T-helper 1 cell treated with Interleukin-12 subunit alpha and Interleukin-12 subunit beta and Interleukin-4 antibody, amounts not matched to agents 30 μg/mL and 1 μg/mL, for 36 hours (primary cell): ENCODE measurements around the gene CLP1.

ENCODE experiments used
- H3K27ac Mint-ChIP-seq: one replicate; pipeline ENCODE4 v1.8.0; 2021; ENCODE audit warnings: mild to moderate bottlenecking, mixed read lengths
- H3K27me3 Mint-ChIP-seq: one replicate; pipeline ENCODE4 v1.8.0; 2021; ENCODE audit warnings: low read depth, mixed read lengths
- H3K36me3 Mint-ChIP-seq: one replicate; pipeline ENCODE4 v1.8.0; 2021; ENCODE audit warnings: low read depth, mixed read lengths
- H3K4me1 Mint-ChIP-seq: one replicate; pipeline ENCODE4 v1.8.0; 2021; ENCODE audit warnings: low read depth, mixed read lengths
- H3K4me3 Mint-ChIP-seq: one replicate; pipeline ENCODE4 v1.8.0; 2021; ENCODE audit warnings: mild to moderate bottlenecking, moderate library complexity, mixed read lengths
- H3K9me3 Mint-ChIP-seq: one replicate; pipeline ENCODE4 v1.8.0; 2021; ENCODE audit warnings: mixed read lengths

CLP1 gene

DNA sequence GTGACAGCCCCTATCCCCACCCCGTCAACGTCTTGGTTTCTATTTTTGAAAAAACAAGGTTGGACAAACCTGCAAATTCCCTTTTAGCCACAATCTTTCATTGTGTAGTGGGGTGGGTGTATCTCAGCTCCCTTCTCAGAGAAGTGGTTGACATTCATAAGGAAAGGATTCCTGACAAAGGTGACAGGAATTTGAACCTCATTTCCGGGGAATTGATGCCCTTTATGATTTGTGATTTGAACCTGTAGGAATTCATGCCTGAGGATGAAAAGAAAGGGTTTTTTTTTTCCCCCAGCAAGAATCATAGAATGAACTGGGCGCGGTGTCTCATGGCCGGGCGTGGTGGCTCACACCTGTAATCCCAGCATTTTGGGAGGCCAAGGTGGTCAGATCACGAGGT lies 22.3 kb upstream of the CLP1 start:
- Mint-ChIP-seq H3K4me1 (peaks cover 10% of the 10 kb centered on the region), H3K27ac (no peak overlapping the region)

DNA sequence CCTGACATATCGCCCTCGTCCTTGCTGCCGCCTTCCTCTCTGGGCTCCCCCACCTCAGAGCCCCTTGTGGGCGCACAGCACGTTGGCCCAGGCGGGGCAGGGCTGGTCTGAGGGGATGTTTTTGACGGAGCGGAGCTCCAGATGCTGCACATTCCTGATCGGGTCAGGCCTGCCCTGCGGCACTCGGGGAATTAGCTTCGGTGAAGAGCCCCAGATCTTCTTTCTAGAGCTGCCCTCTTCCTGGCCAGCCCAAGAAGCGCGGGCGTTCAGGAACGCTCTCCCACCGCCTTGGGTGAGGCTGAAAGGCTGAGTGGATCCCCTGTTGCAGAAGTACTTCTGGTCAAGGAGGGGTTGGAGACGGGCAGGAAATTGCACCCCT lies 19.9 kb upstream of the CLP1 start:
- Mint-ChIP-seq H3K27me3 (peaks cover 20% of the 10 kb centered on the region), H3K4me1 (peaks cover 10% of the 10 kb centered on the region), H3K4me3 (peak overlapping the region; percentile 96), H3K27ac (no peak overlapping the region), H3K9me3 (no peaks in the 10 kb centered on the region), H3K36me3 (no peaks in the 10 kb centered on the region)

More for the DNA sequence above, 22.3 kb upstream of the CLP1 start:
- Mint-ChIP-seq H3K4me3 (no peak overlapping the region), H3K9me3 (no peaks in the 10 kb centered on the region), H3K27me3 (peaks cover 29% of the 10 kb centered on the region), H3K36me3 (no peaks in the 10 kb centered on the region)

DNA sequence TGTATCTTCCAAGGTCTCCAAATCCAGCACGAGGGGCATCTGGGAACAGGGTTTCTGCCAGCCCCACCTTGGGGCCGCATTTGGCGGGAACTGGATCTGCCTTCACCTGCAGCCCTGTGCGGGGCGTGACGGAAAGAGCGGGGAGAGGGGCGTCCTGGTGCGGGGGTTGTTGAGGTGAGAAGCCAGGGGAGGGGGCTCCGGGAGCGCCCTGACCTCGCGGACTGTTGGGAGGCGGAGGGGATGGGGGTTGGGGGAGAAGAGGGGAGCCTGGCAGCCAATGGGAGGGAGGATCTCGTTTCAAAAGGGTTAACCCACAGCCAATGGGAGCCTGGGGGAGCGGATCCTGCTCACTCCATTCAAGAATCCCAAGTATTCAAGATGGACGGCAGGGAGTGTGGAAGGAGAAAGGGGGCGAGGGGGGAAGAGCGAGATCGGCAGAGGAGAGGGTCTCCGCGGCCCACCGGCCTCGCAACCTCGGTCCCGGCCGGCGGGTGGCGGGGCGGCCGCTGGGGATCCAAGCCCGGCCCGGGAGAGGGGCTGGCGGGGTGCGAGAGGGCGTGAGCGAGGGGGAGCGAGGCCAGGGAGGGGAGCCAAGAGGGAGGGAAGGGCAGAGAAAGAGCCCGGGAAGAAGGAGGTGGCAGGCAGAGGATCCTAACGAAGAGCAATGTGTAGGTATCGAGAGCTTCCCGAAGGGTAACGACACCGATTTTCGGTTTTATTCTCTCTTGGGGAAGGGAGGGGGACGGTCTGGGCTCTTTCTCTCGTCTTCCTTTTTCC lies 19.4 kb upstream of the CLP1 start:
- Mint-ChIP-seq H3K27ac (peak overlapping the region; percentile 36), H3K4me1 (peaks cover 10% of the 10 kb centered on the region), H3K4me3 (peak overlapping the region; percentile 96), H3K36me3 (no peaks in the 10 kb centered on the region), H3K27me3 (peaks cover 20% of the 10 kb centered on the region), H3K9me3 (no peaks in the 10 kb centered on the region)

DNA sequence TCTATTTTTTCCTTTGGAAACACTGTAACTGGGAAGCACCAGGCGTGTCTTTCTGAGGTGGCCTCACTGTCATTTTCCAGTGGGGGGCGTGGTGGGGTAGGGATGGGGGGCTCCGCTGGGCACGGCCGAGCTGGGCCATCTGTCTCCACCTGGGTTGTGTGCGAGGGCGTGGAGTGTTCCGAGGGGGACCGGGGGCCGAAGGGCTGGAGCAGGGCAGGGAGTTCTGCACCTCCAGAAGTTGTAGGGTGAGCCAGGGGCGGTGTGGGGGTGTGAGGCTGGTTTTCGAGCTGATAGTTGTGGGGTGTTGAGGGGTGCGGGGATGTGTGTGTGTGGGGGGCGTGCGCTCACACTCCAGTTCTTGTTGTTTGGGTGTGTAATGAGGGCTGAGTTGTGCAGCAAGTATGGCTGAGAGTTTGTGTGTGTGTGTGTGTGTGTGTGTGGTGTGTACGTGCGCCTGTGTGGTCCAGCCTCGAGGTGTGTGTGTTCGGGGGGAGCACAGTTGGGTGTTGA lies 18.7 kb upstream of the CLP1 start:
- peak overlapping the region; percentile 96 for H3K4me3 Mint-ChIP-seq
- H3K36me3 Mint-ChIP-seq: no peaks in the 10 kb centered on the region
- H3K27me3 Mint-ChIP-seq: peaks cover 25% of the 10 kb centered on the region
- H3K27ac Mint-ChIP-seq: peak overlapping the region; percentile 57
- H3K4me1 Mint-ChIP-seq: peaks cover 10% of the 10 kb centered on the region
- H3K9me3 Mint-ChIP-seq: no peaks in the 10 kb centered on the region

DNA sequence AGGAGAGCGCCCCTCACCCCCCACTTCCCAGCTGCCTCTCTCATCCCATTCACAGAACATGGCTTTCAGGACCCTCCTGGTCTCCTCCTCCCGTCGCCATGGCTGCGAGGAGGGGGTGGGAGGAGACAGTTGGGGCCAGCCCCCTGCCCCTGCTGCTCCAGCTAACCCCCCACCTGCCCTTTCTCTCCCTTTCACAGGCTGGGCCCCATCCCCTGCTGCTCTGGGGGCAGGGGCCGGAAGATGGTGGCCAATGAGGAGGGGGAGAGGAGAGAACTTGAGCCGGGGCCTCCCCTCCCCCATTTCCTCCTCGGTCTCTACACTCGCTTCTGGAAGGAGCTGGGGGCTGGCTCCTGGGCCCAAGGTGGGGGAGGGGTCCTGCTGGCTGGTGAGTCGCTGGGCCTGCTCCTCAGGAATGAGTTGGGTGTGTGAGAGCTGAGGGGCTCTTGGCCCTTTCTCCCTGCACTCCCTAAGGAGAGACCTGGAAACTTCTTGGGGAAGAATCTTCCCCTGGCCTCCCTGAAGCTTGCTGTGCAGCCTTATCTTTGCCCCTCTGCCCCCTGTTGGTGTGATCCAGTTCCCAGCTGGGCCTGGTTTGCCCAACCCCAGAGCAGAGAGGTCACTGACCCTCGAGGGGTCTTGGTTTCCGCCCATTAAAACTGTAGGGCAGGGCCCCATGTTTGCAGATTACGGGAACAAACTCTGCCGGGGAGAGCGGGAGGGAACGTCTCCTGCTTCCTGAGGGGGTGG lies 18.1 kb upstream of the CLP1 start:
- Mint-ChIP-seq H3K27me3 (peaks cover 19% of the 10 kb centered on the region), H3K36me3 (no peaks in the 10 kb centered on the region), H3K4me3 (peak overlapping the region; percentile 96), H3K9me3 (no peaks in the 10 kb centered on the region), H3K4me1 (peaks cover 10% of the 10 kb centered on the region), H3K27ac (no peak overlapping the region)

DNA sequence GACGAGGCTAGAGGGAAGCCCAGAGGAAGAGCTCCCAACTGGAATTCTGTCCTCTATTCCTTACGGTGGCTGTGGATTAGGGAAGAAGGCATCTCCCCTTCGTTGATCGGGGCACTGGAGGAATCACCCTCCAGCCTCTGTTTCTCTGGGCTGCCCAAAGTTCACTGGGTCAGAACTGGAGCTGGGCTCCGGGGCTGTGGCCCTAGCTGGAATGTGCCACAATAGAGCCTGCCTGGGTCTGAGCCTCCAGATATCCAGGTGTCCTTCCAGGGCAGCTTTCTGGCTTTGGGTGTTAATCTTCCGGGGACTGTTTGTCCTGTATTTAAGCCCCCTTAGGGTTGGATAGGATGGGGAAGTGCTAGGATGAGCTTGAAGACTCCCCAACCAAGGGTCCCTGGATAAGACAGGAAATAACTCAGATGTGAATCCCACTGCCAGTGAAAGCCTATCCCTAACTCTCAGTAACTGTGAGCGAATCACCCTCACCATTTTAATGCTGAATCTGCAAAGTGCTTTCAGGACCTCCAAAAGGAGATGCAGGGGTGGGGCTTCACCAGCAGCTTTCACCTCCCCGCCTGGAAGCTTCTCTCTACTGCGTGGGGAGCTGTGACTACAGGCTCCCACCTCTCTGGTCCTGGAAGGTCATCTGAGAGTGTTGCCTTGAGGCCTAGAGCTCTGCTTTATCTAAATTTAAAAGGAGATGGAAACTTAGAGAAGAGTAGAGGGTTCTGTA lies 17.3 kb upstream of the CLP1 start:
- H3K4me3 Mint-ChIP-seq: peak overlapping the region; percentile 96
- H3K4me1 Mint-ChIP-seq: peaks cover 13% of the 10 kb centered on the region
- no peaks in the 10 kb centered on the region for H3K9me3 Mint-ChIP-seq
- no peaks in the 10 kb centered on the region for H3K36me3 Mint-ChIP-seq
- peaks cover 14% of the 10 kb centered on the region for H3K27me3 Mint-ChIP-seq
- H3K27ac Mint-ChIP-seq: no peak overlapping the region

DNA sequence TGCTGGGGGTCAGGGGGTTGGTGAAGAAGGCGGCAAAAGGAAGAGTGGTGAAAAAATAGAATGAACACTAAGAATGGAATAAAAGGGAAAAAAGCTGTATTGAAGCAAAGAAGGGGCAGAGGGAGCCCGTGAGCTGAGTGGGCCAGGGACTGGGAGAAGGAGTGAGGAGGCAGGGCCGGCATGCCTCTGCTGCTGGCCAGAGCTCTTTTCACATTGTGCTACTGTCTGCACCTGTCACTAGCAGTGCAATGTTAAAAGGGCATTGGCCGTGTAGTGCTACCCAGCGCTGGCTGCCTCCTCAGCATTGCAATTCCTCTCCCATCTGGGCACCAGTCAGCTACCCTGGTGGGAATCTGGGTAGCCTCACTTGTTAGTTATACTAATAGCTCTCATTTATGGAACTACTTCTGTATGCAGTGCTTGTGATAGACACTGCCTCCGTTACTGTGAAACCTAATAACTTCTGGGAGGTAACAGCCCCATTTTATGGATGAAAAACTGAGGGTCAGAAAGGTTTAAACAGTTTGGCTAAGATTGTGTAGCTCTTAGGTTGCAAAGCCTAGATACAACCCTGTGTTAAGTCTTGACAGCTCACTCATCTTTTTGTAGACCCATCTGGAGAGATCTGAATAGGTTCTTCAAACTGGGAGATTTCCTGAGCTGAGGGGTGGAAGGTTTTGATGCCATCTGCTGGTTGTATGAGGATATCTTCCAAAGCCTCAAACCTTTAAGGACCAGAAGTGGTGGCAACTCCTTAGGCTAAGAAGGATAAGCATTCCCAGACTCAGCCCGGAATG lies 16.4 kb upstream of the CLP1 start:
- Mint-ChIP-seq H3K36me3 (no peaks in the 10 kb centered on the region), H3K4me1 (peaks cover 17% of the 10 kb centered on the region), H3K9me3 (no peaks in the 10 kb centered on the region), H3K27ac (no peak overlapping the region), H3K27me3 (peaks cover 23% of the 10 kb centered on the region), H3K4me3 (no peak overlapping the region)

DNA sequence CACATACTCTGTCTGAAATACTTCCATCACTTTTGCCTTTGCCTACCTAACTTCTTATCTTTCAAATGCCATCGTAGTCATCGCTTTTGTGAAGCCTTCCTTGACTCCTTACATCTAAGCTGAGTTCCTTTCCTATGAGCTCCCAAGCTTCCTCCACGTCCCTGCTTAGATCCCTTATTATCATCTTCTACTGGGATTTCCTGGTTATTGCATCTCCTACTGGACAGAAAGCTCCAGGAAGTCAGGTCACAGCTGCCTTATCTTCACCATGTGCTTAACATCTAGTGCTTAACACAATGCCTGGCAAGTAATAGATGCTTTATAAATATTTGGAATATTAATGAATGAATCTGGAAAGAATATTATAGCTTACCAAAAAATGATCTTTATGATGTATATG lies 13.8 kb upstream of the CLP1 start:
- Mint-ChIP-seq H3K36me3 (peaks cover 5% of the 10 kb centered on the region), H3K9me3 (no peaks in the 10 kb centered on the region), H3K27ac (no peak overlapping the region), H3K4me3 (no peak overlapping the region), H3K27me3 (peaks cover 42% of the 10 kb centered on the region), H3K4me1 (peaks cover 30% of the 10 kb centered on the region)

DNA sequence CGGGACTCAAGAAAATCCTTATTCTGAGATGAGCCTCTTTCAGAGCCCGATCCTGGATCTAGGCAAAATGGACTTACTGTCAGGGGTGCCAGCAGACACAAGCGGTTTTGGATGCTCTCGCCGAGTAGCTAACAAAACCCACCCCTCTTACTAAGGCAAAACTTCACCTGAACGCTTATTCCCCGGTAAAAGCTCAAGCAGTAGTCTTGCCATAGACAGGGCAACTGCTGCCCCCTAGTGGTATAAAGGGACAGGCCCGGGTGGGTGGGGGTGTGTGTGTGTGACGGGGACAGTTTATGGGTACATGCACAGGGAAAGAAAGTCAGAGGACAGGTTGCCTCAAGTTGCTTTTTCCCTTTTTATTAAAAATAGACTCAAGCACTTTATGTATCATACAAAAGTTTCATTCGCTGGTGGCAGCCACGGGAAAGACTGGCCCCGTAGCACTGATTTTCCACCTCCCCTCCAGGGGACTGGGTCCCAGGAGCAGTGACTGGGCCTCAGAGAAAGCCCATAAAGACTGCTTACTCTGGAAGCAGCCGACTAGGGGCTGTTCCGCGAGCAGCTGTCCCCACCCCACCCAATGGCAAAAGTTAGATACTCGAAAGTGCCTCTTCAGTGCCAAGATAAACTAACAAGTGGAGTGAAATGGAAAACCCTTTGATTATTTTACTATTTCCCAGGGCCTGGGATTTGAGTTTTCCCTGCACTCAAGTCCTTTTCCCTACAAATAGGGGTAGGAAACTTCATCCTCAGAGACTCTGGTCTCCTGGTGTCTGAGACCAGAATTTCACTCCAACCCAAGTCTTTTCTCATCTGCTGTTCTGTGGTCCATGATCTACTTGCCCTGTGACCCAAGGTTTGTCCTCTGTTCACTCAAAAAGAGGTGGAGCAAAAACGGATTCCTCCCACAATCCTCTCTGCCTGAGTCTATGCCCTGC lies 12.5 kb upstream of the CLP1 start:
- no peak overlapping the region for H3K4me3 Mint-ChIP-seq
- peaks cover 37% of the 10 kb centered on the region for H3K4me1 Mint-ChIP-seq
- peaks cover 5% of the 10 kb centered on the region for H3K36me3 Mint-ChIP-seq
- H3K27me3 Mint-ChIP-seq: peaks cover 51% of the 10 kb centered on the region
- no peak overlapping the region for H3K27ac Mint-ChIP-seq
- no peaks in the 10 kb centered on the region for H3K9me3 Mint-ChIP-seq

DNA sequence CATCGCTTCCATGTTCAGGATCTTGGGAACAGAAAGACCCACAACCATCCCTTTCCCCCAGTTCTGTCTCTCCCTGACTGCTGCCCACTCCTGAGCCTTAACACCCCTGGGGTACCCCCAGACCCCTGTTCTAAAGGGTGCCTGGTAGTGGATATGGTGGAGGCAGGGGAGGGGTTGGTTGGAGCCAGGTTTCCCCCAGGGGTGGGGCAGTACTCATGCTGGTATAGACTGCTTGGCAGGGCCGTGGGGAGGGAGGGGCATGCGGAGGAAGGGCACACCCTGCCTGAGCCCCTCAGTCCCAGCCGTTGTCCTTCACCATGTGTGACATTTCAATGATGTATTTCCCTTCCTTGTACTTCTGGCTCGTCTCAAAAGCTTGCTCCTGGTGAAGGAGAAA lies 11.9 kb upstream of the CLP1 start:
- H3K4me3 Mint-ChIP-seq: no peak overlapping the region
- peaks cover 41% of the 10 kb centered on the region for H3K4me1 Mint-ChIP-seq
- H3K9me3 Mint-ChIP-seq: no peaks in the 10 kb centered on the region

DNA sequence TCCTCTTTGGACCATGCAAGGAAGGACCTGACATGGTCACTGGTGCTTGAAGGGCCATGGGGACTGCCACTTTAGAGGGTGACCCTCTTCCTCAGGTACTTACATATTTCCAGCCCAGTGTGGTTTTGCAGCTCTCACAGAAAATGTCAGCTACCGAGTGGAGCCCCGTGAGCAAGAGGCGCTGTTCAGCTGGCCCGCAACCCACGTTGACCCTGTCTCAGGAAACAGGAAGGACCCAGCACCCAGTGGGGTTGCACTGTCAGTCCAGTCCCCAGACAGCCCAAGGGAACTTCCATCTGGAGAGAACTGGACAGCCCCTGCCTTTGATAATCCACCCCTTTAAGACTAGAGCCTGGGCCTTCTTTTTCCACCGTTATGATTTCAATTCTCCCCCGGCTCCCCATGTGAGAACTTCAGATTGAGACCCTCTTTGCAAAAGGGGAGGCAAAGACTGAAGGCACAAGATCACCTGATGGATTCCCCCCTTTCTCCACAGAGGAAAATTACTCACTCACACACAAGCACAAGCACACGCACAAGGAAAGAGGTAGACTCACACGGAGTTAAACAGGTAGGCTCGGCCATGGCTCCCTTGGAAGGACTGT lies 11.3 kb upstream of the CLP1 start:
- H3K27ac Mint-ChIP-seq: no peak overlapping the region
- peaks cover 51% of the 10 kb centered on the region for H3K27me3 Mint-ChIP-seq
- peaks cover 5% of the 10 kb centered on the region for H3K36me3 Mint-ChIP-seq
- no peak overlapping the region for H3K4me3 Mint-ChIP-seq
- no peaks in the 10 kb centered on the region for H3K9me3 Mint-ChIP-seq
- H3K4me1 Mint-ChIP-seq: peaks cover 41% of the 10 kb centered on the region

More for the DNA sequence above, 11.9 kb upstream of the CLP1 start:
- Mint-ChIP-seq H3K27me3 (peaks cover 51% of the 10 kb centered on the region), H3K36me3 (peaks cover 5% of the 10 kb centered on the region), H3K27ac (no peak overlapping the region)

DNA sequence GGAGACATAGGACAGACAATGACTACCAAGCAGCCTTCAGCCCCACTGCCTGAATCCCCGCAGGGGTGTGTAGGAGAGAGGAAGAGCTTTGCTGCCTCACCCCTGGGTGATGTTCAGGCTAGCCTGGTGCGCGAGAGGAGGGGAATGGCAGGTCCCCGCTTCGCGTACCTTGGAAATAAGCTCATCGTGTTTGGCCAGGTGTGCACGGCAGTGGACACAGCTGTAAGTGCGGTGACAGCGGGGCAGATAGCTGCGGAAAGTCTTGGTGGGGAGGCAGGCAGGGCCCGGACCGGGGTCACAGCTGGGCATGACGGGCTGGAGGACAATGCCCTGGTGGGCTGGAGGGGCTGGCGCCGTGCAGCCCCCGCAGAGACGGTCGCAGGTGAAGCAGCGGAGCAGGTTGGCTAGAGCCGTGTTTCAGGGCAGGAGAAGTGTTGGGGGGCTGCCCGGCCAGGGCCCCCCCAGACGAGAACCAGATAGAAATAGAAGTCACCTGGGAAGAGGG lies 10.7 kb upstream of the CLP1 start:
- Mint-ChIP-seq H3K4me1 (peaks cover 41% of the 10 kb centered on the region), H3K4me3 (no peak overlapping the region), H3K9me3 (no peaks in the 10 kb centered on the region), H3K27ac (no peak overlapping the region), H3K36me3 (peaks cover 5% of the 10 kb centered on the region), H3K27me3 (peaks cover 51% of the 10 kb centered on the region)

DNA sequence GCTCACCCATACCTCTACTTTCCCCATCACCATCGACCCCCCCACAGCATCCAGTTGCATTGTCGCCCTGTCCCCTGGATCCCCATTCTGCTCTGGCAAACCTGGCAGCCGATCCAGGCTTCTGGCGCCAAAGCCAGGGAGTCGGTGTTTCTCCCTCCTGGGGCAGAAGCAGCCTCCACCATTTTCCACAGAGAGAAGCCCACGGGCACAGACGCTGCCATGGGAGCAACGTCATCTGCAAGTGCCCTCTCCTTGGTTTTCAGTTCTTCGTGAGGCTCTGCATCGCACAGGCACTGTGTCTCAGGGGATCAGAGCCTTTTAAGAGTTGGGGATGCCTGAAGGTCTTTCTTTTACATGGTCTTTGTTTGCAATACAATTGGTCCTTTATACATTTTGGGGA lies 10.2 kb upstream of the CLP1 start:
- Mint-ChIP-seq H3K27me3 (peaks cover 51% of the 10 kb centered on the region), H3K27ac (no peak overlapping the region), H3K9me3 (no peaks in the 10 kb centered on the region), H3K4me3 (no peak overlapping the region), H3K4me1 (peaks cover 41% of the 10 kb centered on the region), H3K36me3 (peaks cover 5% of the 10 kb centered on the region)
